ENCODE measurements around the gene BTBD2. TPM values are rescaled to one million over a fixed set of nuclear protein-coding genes. Genes with fewer than 3 reads are reported as not detected.

Gene BTBD2
- total RNA-seq, 1 donor from 2014 or later = 81.5 TPM

DNA sequence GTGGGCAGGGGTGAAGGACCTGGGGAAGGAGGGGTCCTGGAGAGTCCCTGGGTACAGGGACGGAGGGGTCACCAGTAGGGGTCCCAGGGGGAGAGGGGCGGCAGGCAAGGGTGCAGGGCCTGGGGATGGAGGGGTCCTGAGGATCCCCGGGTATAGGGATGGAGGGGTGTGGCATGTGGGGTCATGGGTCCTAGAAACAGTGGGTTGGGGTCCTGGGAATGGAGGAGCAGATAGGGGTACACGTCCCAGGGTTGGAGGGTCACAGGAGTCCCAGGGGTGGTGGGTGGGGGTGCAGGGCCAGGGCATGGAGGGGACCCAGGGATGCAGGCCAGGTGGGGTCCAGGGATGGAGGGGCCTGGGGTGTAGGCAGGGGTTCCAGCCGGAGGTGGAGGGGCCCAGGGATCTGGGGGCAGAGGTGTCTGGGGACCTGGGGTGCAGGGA is 1.4 kb downstream of the BTBD2 start:
- Histone ChIP-seq H3K27me3 (no peaks in the 10 kb centered on the region), H3K4me3 (peak overlapping the region in 1 of 2 donors; percentile 78), H3K36me3 (no peaks in the 10 kb centered on the region), H3K4me1 (peaks cover 29% of the 10 kb centered on the region), H3K9me3 (no peaks in the 10 kb centered on the region), H3K27ac (peak overlapping the region; percentile 74)
- intact Hi-C loops (cut with DNase I) = loop anchor here (10.0 kb wide), 1 partner anchor 139 kb away; no protein-coding TSS in a partner anchor
- TF ChIP-seq POLR2AphosphoS5 (IDR thresholded peaks at IDR 0.05; ENCODE audit: insufficient read depth in 1 of 2, low read depth in 1 of 2) (no peak), POLR2A (IDR thresholded peaks at IDR 0.05) (no peak)
- DNase-seq (ENCODE audit: extremely low spot score in 2 of 2) = no peak

DNA sequence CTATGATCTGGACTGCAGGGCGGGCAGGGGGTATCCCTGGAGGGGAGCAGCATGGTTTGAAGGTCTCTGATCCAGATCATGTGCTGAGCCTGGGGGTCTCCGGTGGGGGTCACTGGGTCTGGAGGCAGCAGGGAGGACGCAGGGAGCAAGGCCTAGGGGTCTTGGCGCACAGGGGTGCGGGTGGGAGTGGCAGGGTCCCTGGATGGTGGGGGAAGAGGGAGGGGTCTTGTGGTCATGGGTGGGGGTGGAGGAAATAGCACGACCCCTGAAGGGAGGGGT is 1.9 kb downstream of the BTBD2 start:
- Histone ChIP-seq H3K27ac (no peak overlapping the region), H3K9me3 (no peaks in the 10 kb centered on the region), H3K4me3 (no peak overlapping the region), H3K4me1 (peaks cover 29% of the 10 kb centered on the region), H3K27me3 (no peaks in the 10 kb centered on the region), H3K36me3 (no peaks in the 10 kb centered on the region)
- TF ChIP-seq POLR2A (IDR thresholded peaks at IDR 0.05) (no peak), POLR2AphosphoS5 (IDR thresholded peaks at IDR 0.05; ENCODE audit: insufficient read depth in 1 of 2, low read depth in 1 of 2) (no peak)
- TF ChIP-seq, protein P1, sequence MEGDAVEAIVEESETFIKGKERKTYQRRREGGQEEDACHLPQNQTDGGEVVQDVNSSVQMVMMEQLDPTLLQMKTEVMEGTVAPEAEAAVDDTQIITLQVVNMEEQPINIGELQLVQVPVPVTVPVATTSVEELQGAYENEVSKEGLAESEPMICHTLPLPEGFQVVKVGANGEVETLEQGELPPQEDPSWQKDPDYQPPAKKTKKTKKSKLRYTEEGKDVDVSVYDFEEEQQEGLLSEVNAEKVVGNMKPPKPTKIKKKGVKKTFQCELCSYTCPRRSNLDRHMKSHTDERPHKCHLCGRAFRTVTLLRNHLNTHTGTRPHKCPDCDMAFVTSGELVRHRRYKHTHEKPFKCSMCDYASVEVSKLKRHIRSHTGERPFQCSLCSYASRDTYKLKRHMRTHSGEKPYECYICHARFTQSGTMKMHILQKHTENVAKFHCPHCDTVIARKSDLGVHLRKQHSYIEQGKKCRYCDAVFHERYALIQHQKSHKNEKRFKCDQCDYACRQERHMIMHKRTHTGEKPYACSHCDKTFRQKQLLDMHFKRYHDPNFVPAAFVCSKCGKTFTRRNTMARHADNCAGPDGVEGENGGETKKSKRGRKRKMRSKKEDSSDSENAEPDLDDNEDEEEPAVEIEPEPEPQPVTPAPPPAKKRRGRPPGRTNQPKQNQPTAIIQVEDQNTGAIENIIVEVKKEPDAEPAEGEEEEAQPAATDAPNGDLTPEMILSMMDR (IDR thresholded peaks at IDR 0.05) = no peak
- DNase-seq (ENCODE audit: extremely low spot score in 2 of 2) = no peak
- intact Hi-C loops (cut with DNase I) = loop anchor here (10.0 kb wide), 1 partner anchor 139 kb away; no protein-coding TSS in a partner anchor

DNA sequence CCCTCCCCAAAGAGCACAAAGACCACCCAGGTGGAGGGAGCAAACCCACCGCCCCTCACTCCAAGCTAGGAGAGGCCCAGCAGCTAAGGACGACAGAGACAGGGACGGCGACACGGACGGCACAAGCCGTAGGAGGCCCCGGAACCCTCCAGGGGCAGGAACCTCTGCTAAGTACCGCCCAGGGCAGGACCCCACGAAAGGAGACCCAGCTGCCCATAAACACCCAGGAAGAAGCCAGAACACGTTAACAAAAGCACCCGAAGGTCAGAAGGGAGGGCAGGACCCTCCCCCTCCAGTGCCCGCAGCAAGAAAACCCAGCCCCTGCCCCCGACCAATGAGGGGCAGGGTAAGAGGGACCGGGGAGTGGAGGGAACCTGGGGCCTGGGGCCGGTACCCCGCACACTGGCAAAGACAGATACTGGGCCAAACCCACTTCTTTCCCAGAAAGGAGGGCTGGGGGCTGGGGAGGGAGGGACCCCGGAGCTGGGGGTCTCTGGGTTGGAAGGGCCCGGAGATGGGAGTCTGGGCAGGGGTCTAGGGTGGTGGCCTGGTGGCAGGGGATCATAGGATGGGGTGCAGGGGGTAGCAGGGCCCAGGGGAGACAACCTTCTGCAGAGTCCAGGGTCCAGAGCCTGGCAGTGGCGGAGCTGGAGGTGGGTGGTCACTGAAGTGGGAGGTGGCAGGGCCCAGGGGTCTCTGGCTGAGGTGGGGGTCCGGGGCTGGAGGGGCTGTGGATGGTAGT is 2.4 kb downstream of the BTBD2 start:
- Histone ChIP-seq H3K9me3 (no peaks in the 10 kb centered on the region), H3K27me3 (no peaks in the 10 kb centered on the region), H3K36me3 (no peaks in the 10 kb centered on the region), H3K4me1 (peaks cover 29% of the 10 kb centered on the region), H3K4me3 (no peak overlapping the region), H3K27ac (no peak overlapping the region)
- DNase-seq (ENCODE audit: extremely low spot score in 2 of 2) = no peak
- no peak for TF ChIP-seq POLR2AphosphoS5 (IDR thresholded peaks at IDR 0.05; ENCODE audit: insufficient read depth in 1 of 2, low read depth in 1 of 2)
- intact Hi-C loops (cut with DNase I) = loop anchor here (10.0 kb wide), 1 partner anchor 138 kb away; no protein-coding TSS in a partner anchor

DNA sequence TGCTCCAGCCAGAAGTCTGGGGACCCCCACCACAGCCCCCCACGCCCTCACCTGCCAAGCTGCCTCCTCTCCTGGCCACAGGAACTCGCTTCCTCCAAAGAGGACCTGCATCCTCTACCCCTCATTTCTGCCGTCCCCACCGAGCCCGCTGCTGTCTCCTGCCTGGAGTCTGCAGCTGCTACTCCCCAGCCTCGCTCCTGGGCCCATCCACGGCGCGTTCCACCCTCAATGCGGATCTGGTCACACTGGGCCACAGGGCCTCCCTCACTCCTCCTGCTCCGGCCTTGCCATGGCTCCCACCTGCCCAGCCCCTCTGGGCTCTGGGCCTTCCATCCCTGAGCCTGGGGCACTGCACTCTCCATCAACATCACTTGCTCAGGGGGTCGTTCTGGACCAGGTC is 4.3 kb downstream of the BTBD2 start:
- no peaks in the 10 kb centered on the region for H3K36me3 ChIP-seq
- H3K9me3 ChIP-seq = no peaks in the 10 kb centered on the region
- intact Hi-C loops (cut with DNase I) = loop anchor here (10.0 kb wide), 1 partner anchor 136 kb away; no protein-coding TSS in a partner anchor
- no peak for DNase-seq (ENCODE audit: extremely low spot score in 2 of 2)
- no peaks in the 10 kb centered on the region for H3K27me3 ChIP-seq
- peaks cover 24% of the 10 kb centered on the region for H3K4me1 ChIP-seq
- no peak overlapping the region for H3K27ac ChIP-seq
- H3K4me3 ChIP-seq = no peak overlapping the region
- no peak for TF ChIP-seq POLR2AphosphoS5 (IDR thresholded peaks at IDR 0.05; ENCODE audit: insufficient read depth in 1 of 2, low read depth in 1 of 2)

DNA sequence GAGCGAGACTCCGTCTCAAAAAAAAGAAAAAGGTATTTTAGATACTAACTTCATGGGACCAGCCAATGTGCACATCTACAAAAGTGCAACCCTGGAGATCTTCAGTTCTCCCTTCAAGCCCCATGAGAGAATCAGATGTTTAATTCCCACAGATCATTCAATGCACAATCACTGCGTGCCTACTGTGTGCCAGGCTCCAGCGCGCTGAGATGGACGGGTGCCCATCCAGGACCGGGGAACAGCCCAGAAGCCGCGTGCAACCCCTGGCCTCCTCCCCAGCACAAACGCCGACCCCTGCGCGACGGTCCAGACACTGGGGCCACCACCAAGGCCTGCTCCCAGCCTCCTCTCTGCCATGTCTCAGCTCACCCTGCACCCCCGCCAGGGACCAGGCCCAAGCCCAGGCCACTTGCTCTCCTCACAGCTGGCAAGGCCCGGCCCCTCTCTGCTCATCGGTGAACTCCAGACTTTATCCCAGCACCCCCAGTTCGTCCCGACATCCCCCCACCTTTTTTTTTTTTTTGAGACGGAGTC is 5.3 kb downstream of the BTBD2 start:
- no peaks in the 10 kb centered on the region for H3K36me3 ChIP-seq

DNA sequence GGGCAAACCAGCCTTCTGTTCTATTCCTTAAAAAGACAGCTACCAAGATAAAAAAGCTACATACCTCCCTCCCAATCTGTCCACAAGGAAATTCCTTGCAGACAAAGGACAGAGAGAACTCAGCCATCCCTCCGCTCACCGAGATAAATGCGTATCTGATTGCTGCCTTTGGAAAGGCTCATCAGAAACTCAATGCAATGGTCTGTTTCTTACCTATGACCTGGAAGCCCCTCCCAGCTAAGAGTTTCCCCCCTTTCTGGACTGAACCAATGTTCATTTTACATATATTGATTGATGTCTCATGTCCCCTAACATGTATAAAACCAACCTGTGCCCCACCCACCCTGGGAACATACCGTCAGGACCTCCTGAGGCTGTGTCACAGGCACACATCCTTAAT is 11.6 kb downstream of the BTBD2 start:
- H3K27ac ChIP-seq = no peak overlapping the region
- H3K4me1 ChIP-seq = no peaks in the 10 kb centered on the region
- peaks cover 0 to 11% of the 10 kb centered on the region in 2 donors for H3K36me3 ChIP-seq
- intact Hi-C loops (cut with DNase I) = no loop called here
- no peaks in the 10 kb centered on the region for H3K9me3 ChIP-seq
- H3K27me3 ChIP-seq = no peaks in the 10 kb centered on the region
- H3K4me3 ChIP-seq = no peak overlapping the region
- DNase-seq (ENCODE audit: extremely low spot score in 2 of 2) = no peak
- no peak for TF ChIP-seq POLR2AphosphoS5 (IDR thresholded peaks at IDR 0.05; ENCODE audit: insufficient read depth in 1 of 2, low read depth in 1 of 2)
- TF ChIP-seq, protein P1 (IDR thresholded peaks at IDR 0.05) = no peak
- no peak for TF ChIP-seq POLR2A (IDR thresholded peaks at IDR 0.05)

More for the DNA sequence above, 5.3 kb downstream of the BTBD2 start:
- Histone ChIP-seq H3K27me3 (no peaks in the 10 kb centered on the region), H3K27ac (no peak overlapping the region), H3K4me1 (peaks cover 22% of the 10 kb centered on the region), H3K4me3 (no peak overlapping the region), H3K9me3 (no peaks in the 10 kb centered on the region)
- intact Hi-C loops (cut with DNase I) = loop anchor here (10.0 kb wide), 1 partner anchor 135 kb away; no protein-coding TSS in a partner anchor
- DNase-seq (ENCODE audit: extremely low spot score in 2 of 2) = no peak
- TF ChIP-seq POLR2A (IDR thresholded peaks at IDR 0.05) = no peak

Data from vagina (tissue), 2 donors.